C4-2B (cell line): Measurements from ENCODE around the gene CHTOP.

Source experiments
- H3K27ac ChIP-seq: fragments of 450-650 bp; 2 replicates; pipeline ENCODE4 v1.5.1; 2017
- CTCF ChIP-seq: fragments of 450-650 bp; conservative IDR thresholded peaks from 2 replicates; pipeline ENCODE4 v1.5.1; 2017; ENCODE audit warnings: mild to moderate bottlenecking
- ZFX ChIP-seq: fragments of 450-650 bp; IDR thresholded peaks from 2 replicates; pipeline ENCODE4 v1.6.1; 2017

The CHTOP gene

DNA sequence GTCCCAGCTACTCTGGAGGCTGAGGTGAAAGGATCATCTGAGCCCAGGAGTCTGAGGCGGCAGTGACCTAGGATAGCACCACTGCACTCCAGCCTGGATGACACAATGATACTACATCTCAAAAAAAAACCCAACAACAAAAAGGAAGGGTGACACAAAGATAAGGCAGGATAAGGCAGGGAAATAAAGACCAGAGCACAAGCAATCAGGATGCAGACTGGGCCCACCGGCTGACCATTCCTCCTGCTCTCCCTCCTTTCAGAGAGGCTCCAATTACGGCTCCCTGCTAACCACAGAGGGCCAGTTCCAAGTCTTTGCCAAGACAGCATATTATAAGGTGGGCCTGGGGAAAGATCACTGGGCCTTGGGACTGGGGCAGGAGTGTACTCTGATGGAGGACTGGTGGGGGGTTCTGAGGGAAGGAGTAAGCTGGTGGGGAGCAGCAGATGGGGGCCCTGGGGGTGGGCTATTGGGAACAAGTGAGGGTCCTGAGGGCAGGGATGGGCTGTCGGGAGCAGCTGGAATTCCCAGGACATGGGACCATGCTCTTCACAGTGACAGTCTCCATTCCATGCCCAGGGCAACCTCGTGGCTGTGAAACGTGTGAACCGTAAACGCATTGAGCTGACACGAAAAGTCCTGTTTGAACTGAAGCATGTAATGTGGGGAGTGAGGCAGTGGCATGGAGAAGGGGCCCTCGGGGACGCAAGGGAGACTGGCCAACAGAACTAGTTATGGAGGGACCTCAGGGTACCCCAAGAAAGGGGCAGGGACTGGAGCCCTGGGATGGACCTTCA lies 51.9 kb downstream of the CHTOP start:
- no peak overlapping the region for H3K27ac ChIP-seq
- no peak for TF ChIP-seq CTCF

DNA sequence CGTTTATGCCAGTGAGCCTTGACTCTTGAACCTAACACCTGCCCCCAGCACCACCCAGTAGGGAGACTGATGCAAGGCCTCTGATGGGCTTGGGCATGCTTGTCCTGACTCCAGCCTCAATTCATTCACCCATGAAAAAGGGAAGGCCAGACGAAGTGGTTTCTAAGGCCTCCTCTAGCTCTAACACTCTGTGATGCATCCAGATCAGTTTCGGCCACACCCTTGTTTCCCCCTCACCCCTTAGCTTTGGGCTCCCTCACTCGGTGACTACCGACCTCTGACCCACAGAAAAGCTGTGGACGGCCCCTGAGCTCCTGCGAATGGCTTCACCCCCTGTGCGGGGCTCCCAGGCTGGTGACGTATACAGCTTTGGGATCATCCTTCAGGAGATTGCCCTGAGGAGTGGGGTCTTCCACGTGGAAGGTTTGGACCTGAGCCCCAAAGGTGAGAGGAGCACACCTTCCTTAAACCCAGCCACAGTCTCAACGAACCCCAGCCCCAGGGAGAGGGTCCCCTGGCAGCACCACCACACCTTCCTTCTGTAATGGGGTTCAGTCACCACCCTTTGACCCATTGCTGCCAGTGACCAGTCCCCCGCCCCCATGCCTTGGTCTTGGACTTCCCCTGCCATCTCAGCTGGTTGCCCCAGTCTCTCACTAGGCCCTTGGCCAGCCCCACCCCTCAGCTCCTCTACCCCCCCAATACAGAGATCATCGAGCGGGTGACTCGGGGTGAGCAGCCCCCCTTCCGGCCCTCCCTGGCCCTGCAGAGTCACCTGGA lies 53.7 kb downstream of the CHTOP start:
- TF ChIP-seq CTCF (no peak), ZFX (no peak)
- H3K27ac ChIP-seq: no peak overlapping the region

DNA sequence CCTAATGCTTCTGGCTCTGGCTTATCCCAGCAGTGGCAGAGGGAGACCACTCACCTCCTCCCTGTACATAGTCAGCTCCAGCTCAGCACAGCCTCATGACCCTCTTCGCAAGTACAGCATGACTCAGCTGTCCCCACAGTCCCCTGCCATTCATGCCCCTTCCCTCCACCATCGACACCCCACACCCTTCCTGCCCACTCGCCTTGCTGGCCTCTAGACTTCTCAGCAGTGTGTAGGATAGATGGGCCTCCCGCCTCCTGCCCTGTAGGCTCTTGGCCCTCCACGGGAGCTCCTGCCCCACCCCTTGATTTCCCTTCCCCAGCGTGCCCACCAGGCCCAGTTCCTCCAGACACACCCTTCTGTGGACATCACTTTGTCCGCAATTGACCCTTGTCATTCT lies 54.4 kb downstream of the CHTOP start:
- no peak overlapping the region for H3K27ac ChIP-seq
- no peak for TF ChIP-seq ZFX
- no peak for TF ChIP-seq CTCF

GRCh38 chr1:153688736-153689328 lies 55.0 kb downstream of the CHTOP start:
- H3K27ac ChIP-seq: no peak overlapping the region

DNA sequence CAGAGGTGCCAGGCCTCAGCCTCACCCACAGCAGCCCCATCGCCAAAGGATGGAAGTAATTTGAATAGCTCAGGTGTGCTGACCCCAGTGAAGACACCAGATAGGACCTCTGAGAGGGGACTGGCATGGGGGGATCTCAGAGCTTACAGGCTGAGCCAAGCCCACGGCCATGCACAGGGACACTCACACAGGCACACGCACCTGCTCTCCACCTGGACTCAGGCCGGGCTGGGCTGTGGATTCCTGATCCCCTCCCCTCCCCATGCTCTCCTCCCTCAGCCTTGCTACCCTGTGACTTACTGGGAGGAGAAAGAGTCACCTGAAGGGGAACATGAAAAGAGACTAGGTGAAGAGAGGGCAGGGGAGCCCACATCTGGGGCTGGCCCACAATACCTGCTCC lies 59.6 kb downstream of the CHTOP start:
- TF ChIP-seq CTCF: no peak
- no peak for TF ChIP-seq ZFX
- H3K27ac ChIP-seq: no peak overlapping the region

More at GRCh38 chr1:153688736-153689328, 55.0 kb downstream of the CHTOP start:
- no peak for TF ChIP-seq ZFX
- no peak for TF ChIP-seq CTCF
